Coronary artery (tissue), 2 donors: ENCODE measurements around the gene QKI.
"Not testable (repeated sequence)": the region's sequence is repeated elsewhere in the genome, so short reads cannot be mapped to it uniquely, and the experiment has no call there.

Experiments
- DNase-seq: peaks from one replicate; pipeline ENCODE4 v3.0.0-alpha.2; 2017; ENCODE audit warnings: low spot score
- H3K27ac ChIP-seq, 2 donors: fragments of 200-600 bp; sonication (generic); one replicate each; pipeline ENCODE4 v1.5.1; 2016 to 2019
- H3K4me3 ChIP-seq: fragments of 200-600 bp; sonication (generic); 2 replicates; pipeline ENCODE4 v1.5.1; 2016; ENCODE audit warnings: mild to moderate bottlenecking, moderate library complexity
- TF ChIP-seq, protein P1 (sequence below): fragments of 200-600 bp; sonication (generic); IDR thresholded peaks from one replicate; pipeline ENCODE4 v1.5.1; 2019; ENCODE audit warnings: antibody characterized with exemption

Gene QKI

DNA sequence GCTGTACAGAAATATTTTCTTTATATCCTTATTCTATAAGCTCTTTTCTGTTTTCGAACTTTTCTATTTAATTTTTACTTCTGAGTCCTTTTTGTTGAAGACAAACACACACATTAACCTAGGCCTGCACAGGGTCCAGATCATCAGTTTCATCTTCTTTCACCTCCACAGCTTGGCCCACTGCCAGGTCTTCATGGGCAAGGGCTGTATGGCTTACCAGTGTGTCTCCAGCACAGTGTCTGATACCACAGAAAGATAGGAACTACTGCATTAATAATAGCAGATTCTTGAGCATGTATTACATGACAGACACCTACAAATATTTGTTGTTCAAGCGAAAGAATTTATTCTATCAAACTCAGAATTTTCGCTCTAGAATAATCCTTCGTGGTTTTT is 24.4 kb downstream of the QKI start:
- no peak for DNase-seq
- no peak overlapping the region for H3K4me3 ChIP-seq
- no peak overlapping the region for H3K27ac ChIP-seq
- TF ChIP-seq, protein P1, sequence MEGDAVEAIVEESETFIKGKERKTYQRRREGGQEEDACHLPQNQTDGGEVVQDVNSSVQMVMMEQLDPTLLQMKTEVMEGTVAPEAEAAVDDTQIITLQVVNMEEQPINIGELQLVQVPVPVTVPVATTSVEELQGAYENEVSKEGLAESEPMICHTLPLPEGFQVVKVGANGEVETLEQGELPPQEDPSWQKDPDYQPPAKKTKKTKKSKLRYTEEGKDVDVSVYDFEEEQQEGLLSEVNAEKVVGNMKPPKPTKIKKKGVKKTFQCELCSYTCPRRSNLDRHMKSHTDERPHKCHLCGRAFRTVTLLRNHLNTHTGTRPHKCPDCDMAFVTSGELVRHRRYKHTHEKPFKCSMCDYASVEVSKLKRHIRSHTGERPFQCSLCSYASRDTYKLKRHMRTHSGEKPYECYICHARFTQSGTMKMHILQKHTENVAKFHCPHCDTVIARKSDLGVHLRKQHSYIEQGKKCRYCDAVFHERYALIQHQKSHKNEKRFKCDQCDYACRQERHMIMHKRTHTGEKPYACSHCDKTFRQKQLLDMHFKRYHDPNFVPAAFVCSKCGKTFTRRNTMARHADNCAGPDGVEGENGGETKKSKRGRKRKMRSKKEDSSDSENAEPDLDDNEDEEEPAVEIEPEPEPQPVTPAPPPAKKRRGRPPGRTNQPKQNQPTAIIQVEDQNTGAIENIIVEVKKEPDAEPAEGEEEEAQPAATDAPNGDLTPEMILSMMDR, result no peak

DNA sequence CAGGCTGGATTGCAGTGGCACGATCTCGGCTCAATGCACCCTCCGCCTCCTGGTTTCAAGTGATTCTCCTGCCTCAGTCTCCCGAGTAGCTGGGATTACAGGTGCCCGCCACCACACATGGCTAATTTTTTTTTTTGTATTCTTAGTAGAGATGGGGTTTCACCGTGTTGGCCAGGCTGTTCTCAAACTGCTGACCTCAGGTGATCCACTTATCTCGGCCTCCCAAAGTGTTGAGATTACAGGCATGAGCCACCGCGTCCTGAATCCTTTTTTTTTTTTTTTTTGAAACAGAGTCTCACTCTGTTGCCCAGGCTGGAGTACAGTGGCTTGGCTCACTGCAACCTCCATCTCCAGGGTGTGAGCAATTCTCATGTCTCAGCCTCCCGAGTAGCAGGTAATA is 24.9 kb downstream of the QKI start:
- not testable (repeated sequence) for DNase-seq

DNA sequence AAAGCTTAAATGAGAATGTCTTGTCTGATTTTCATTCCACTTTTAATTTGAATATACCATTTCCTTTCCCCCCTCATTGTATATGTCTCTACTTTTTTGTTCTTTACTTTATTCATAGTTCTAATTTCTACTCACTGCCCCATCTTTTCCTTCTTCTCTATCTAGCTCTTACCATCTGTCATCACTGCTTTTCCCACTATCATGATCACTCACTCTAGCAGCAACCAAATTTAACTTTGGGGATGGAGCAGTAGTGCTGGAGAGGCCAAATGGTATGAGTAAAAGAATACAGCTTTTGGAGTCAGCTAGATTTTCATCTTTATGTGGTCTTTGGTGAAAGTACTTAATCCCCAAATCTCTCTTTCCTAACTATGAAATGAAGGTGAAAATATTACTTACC is 25.5 kb downstream of the QKI start:
- Histone ChIP-seq H3K4me3 (no peak overlapping the region), H3K27ac (no peak overlapping the region)
- TF ChIP-seq, protein P1, result no peak
- DNase-seq, result no peak

More for the DNA sequence above, 24.9 kb downstream of the QKI start:
- H3K27ac ChIP-seq, H3K4me3 ChIP-seq: not testable (repeated sequence)

DNA sequence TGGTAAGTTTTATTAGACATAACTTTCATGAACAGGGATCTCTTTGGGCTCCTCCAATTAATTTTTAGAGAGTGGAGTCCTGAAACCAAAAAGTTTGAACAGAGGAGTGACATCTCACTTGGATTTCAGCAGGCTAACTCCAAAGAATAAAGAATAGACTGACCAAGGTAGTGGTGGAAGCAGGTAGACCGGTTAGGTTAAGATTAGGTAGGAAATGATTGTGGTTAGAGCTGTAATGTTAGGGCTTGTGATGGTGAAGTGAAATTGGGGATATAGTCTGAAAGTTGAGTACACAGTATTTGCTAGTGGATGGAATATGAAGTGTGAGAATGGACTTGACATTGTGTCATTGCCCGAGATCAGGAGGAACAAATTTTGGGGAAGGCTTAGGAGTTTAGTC is 27.8 kb downstream of the QKI start:
- H3K27ac ChIP-seq, result no peak overlapping the region
- TF ChIP-seq, protein P1, result no peak
- DNase-seq, result no peak
- no peak overlapping the region for H3K4me3 ChIP-seq

DNA sequence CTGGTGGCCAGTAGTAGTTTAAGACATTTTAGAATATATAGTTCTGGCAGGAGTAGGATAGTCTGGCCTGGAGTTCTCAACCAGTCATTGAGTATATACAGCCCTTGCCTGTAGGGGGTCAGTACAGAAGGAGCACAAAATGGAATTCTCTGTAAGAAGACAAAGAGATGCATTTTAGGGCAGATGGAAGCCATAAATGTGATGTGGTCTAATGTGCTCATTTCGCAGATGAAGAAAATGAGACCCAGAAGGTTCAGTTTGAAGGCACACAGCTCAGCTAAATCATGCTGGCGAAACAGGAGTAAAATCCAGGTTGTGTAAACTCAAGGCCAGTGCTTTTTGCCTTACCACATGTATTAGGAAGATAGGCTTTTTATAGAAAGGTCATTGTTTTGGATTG is 29.6 kb downstream of the QKI start:
- H3K4me3 ChIP-seq, result no peak overlapping the region
- DNase-seq, result no peak
- no peak overlapping the region for H3K27ac ChIP-seq
- TF ChIP-seq, protein P1, result no peak

DNA sequence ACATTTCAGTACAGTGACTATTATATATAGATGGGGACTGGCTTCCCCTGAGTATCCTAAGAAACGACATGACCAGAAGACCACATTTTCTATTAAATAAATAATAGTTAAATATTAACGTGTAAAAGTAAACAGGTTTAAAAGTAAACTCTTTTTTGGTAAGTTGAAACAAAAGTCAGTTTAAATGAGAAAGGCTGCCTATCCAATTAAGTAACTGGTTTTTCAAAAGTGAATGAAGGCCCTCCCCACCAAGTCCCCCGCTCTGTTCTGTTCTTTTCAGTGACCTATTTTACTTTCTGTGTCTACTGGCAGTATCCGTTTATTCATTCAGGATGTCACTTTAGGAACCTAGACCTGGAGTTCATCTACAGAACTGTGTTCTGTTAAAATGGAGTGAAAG is 32.0 kb downstream of the QKI start:
- Histone ChIP-seq H3K4me3 (no peak overlapping the region), H3K27ac (no peak overlapping the region)
- no peak for DNase-seq
- TF ChIP-seq, protein P1, result no peak

DNA sequence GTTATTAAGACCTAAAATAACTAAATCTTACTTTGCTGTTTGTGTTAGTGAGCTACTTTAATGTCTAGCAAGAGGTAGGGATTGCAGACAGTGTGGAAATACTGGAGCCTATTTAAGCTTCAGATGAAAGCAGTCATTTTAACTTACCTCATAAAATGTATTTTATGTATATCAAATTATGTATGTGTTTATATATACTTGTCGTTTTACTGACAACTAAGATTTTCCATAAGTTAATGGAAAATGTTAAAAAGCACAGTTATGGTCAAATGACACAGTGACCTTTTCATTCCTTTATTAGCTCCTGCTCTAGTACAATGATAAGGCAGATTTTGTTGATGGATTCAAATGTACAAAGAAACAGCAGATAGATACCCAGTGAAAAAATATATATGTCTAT is 34.6 kb downstream of the QKI start:
- no peak overlapping the region for H3K27ac ChIP-seq
- H3K4me3 ChIP-seq, result no peak overlapping the region
- TF ChIP-seq, protein P1, result no peak
- DNase-seq, result no peak

DNA sequence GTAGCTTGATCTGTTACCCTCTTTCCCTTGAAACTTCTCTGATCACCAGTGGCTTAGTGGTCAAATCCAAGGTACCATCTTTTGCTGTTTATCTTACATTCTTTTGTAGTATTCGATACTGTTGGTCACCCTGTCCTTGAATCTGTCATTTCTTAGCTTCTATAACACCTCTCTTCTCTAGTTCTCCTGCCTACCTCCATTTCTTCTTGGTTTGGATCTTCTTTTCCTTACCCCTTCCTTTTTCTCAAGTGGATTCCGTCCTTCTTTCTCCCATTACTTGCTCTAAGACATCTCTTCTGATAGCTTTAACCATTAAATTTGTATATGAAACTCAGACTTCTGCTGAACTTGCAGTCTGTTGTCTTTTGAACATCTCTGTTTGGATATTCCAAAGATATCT is 39.9 kb downstream of the QKI start:
- TF ChIP-seq, protein P1, result no peak
- DNase-seq, result no peak
- Histone ChIP-seq H3K27ac (no peak overlapping the region), H3K4me3 (no peak overlapping the region)
